Stimulated activated CD4-positive, alpha-beta T cell treated with anti-CD3 and anti-CD28 coated beads, Interleukin-12 subunit alpha, Interleukin-12 subunit beta, amount 100 ng/mL, for 24 hours (primary cell): ENCODE measurements around the gene SMIM8.
"Not testable (repeated sequence)": the region's sequence is repeated elsewhere in the genome, so short reads cannot be mapped to it uniquely, and the experiment has no call there.

Source experiments
- DNase-seq, 2 experiments: peaks; one replicate each; pipeline ENCODE4 v3.0.0-alpha.2; 2020; ENCODE audit warnings: low read depth in 2 of 2

Gene SMIM8, protein sequence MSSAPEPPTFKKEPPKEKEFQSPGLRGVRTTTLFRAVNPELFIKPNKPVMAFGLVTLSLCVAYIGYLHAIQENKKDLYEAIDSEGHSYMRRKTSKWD

DNA sequence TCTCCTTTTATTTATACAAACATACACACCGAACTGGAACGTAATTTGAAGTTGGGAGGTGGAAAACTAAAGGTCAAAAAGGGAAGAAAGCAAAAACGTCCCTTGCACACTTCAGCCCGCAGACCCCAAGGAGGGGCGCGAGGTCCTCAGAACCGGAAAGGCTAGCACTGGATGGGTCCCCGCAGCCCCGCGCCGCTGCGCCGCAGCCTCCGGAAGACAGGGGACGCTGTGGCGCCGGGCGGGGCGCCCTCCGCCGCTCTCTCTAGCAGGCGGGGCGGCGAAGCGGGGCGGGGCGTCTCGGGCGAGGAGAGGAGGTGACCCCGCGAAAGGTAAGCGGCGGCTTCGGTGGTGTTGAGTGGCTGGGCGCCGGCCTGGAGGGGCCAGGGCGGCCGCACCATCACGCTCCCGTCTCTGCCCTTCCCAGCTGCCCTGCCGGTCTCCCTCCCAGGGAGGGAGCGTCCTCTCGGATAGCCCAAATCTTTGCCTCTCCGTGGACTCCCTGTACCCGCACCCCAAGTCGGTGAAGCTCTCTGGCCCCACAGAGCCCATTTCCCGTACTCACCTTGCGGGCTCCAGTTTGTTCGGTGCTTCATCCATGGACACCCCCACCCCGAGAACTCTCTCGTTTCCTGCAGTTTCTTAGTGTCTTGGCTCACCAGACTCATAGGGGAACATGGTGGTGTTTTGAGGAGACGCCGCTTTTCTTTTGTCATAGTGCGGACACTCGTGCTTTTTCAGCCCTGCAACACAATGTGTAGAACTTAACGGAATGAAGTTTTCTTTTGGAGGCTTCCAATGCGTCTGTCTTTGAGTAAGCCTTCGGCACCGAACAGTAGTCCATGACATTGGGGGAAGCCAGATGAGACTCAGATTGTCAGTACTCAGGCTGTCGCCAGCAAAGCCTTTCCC is at the start of gene SMIM8:
Gene SMIM8 (plus strand): TSS at position 285 of the 909 bp plus-strand sequence. CDS start 14,444 bp downstream, outside the sequence.
- peak; percentile 70 to 89 for DNase-seq

DNA sequence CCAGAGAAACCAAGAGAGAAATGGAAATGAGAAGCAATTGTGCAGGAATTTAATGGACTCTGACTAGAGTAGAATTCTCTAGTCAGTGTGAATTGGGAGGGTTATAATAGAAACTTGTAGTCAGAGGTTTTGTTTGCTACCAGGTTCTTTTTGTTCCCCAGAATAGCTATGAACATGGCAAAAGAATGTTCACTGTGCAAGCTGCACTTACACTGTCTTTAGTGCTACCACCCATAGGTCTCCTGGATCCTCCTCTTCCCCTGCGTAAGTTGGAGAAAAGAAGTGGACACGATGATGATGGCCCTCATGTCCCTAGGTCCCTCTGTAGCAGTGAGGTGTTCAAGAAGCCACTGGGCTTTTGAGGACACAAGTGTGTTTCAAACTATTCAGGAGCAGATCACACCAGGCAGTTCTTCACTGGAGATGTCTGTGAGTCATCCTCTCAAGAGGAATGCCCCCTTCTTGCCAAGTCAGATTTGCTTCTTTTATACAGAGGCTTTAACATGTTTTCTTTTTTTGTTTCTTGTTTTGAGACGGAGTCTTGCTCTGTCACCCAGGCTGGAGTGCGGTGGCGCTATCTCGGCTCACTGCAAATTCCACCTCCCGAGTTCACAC is 47.6 kb upstream of the SMIM8 start:
- no peak for DNase-seq

- DNase-seq = no peak
Measured at GRCh38 chr6:87276624-87277023, 45.8 kb upstream of the SMIM8 start.

DNA sequence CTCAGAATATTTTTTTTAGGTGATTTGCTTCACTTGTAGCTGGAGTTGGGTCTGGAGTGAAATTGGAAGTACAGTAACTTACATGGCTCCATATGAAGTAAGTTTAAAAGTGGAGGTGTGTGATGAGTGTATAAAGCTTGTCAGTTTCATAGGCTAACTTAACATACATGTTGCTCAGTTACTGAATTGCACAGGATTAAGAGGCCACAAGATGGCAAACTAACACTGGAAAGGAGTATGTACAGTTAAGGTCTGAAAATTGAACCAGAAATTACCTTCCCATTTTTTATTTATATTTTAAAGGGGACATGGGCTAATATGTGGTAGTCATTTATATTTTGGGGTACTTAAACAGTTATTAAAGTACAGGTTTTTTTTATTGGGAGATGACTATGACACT is 45.3 kb upstream of the SMIM8 start:
- DNase-seq = no peak

DNA sequence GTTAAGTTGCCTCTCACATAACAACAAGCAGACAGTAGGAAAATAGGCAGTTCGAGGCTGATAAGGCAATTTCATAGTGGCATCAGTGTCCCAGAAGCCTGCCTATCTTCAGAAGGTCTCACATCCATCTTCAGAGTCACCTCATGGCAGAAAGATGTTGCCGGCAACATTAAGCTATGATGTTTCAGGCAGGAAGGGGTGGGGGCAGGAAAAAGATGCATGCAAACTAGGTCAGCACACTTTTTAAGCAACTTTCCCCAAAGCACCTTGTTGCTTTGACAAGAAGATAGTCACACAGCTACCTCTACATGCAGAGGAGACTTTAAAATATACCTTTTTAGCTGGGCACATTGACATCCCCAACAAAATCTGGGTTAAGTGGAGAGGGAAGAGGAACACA is 43.2 kb upstream of the SMIM8 start:
- no peak for DNase-seq

DNA sequence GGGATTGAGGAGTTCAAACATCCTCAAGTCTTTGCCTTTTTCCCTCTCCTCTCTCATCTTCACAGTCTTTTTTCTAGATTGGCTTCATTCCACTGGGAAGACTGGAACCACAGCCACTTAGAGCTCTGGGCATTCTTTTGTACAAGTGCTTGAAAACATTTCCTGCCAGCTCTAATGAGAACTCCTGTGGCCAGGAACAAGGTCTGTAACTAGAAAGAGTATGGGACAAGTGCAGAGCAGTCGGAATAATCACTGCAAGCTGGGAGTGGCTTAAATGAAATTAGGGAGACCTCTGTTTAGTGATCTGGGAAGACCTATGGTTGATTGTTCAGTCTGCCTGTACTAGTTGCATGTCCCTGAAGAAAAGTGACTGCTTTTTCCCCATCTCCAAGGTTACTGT is 41.0 kb upstream of the SMIM8 start:
- no peak for DNase-seq

DNA sequence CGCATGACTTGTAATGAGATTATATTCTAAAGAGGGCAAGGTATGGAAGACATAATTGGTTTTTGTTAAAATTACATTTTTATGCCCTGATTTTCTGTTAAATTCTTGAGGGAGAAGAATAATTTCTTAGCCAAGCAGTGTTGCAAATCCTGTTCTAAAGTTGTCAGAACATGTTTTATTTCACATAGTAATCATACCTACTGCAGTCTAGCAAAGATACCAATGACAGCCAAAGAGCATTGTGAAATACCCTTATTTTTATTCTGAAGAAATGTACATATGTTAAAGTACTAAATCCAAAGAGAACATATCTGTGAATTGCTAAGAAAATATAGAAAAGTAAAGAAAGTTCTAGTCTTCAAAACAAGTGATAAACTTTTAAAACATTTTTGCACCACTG is 39.6 kb upstream of the SMIM8 start:
- DNase-seq = no peak

DNA sequence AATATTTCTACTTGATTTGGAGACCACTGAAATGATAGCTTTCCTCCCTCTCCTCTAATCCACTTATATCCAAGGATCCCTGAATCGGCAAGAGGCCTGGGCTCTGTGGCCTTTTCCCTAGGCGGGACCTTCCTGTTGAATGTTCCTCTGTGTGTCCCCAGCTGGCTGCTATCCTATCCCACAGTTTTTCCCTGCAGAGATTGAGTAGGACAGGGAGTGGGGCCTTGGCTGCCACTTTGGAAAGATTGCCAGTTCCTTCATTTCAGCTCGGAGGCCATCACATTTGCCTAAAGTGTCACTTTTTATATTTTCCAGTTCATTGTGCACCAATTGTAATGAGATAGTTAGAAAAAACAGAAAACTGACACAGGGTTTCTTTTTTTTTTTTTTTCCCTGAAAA is 38.9 kb upstream of the SMIM8 start:
- no peak for DNase-seq

- DNase-seq = no peak
Measured at GRCh38 chr6:87287251-87287650, 35.1 kb upstream of the SMIM8 start.

DNA sequence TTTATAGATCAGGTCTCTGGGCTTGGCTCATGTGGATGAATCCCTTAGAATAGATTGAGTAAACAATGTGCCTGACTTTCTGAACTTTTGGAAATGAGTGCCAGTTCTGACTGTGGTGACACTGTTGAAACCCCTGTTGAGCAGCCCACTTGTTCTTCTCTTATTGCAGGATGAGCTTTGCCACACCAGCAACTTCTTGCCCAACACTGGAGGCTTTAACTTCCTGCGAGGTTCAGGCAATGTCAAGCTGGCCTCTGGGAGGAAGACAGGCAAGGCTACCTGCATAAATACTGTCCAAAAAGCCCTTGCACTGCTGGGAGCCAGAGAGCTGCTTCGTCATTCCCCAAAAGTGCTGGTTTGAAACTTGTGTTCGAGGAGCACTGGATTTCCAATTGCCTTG is 32.8 kb upstream of the SMIM8 start:
- no peak for DNase-seq

GRCh38 chr6:87291883-87292282 is 30.5 kb upstream of the SMIM8 start:
- DNase-seq = no peak

- DNase-seq = no peak
Measured at GRCh38 chr6:87293526-87293925, 28.9 kb upstream of the SMIM8 start.

- no peak for DNase-seq
Measured at GRCh38 chr6:87297119-87297518, 25.3 kb upstream of the SMIM8 start.

DNA sequence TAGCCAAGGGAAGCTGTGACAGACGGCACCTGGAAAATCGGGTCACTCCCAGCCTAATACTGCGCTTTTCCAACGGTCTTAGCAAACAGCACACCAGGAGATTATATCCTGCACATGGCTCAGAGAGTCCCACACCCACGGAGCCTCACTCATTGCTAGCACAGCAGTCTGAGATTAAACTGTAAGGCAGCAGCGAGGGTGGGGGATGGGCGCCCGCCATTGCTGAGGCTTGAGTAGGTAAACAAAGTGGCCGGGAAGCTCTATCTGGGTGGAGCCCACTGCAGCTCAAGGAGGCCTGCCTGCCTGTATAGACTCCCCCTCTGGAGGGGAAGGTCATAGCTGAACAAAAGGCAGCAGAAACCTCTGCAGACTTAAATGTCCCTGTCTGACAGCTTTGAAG is 21.1 kb upstream of the SMIM8 start:
- DNase-seq = not testable (repeated sequence)

GRCh38 chr6:87308970-87309369 is 13.4 kb upstream of the SMIM8 start:
- DNase-seq = no peak

DNA sequence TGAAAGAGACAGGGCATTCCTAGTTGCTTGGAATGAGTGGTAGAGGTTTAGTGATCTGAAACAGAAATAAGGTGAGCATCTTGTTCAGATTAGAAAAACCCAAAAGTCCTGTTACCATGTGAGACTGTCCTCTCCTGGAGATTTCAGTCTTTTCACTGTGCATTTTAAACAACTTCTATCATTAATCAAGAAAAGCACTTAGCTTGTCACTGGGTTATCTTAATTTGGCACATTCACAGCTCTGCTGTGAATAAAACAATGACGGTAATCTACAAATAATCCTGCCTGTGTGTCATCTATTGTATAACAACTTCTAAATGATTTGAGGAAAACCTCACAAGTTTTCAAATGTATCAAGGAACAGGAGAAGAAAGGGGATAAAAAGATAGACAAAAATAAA is 9.5 kb upstream of the SMIM8 start:
- DNase-seq = no peak

DNA sequence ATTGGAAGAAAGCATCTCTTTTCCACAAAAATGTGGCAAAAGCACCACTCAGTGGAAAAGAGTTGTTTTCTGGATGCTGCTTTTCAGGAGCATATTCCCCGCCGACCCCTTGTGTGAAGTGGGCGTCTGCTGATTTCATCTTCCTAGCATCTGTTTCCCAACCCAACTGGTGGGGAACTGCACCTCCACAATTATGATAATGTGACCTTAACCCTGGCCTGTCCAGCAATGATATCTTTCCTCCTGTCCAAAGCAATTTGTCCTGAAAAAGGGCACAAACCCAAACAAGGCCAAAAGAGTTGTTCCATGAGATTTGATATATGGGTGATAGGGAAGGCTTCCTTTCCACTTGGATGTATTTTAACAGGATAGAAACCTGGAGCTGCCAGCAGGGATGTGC is 7.3 kb upstream of the SMIM8 start:
- no peak for DNase-seq

GRCh38 chr6:87319271-87319987 is 3.0 kb upstream of the SMIM8 start:
- no peak for DNase-seq

DNA sequence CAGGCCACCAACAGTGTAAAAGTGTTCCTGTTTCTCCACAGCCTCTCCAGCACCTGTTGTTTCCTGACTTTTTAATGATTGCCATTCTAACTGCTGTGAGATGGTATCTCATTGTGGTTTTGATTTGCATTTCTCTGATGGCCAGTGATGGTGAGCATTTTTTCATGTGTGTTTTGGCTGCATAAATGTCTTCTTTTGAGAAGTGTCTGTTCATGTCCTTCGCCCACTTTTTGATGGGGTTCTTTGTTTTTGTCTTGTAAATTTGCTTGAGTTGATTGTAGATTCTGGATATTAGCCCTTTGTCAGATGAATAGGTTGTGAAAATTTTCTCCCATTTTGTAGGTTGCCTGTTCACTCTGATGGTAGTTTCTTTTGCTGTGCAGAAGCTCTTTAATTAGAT is 1.5 kb downstream of the SMIM8 start:
- DNase-seq = not testable (repeated sequence)

DNA sequence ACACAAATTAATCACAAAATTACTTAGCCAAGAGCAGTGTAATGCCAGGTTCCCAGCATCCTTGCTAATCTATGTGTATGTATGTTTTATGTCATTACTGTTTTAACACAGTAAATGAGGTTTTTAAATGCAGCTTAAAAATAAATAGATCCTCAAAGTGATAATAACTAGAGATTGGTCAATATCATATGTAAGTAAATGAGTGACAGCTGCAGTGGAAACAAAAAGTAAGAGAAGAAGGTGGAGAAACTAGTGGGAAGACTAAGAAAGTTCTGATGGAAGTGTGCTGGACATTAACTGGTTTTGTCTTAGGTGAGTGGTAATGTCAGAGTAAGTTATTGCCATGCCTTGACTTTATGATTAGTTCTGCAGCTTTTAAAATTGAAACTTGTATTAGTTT is 8.6 kb downstream of the SMIM8 start:
- DNase-seq = no peak

DNA sequence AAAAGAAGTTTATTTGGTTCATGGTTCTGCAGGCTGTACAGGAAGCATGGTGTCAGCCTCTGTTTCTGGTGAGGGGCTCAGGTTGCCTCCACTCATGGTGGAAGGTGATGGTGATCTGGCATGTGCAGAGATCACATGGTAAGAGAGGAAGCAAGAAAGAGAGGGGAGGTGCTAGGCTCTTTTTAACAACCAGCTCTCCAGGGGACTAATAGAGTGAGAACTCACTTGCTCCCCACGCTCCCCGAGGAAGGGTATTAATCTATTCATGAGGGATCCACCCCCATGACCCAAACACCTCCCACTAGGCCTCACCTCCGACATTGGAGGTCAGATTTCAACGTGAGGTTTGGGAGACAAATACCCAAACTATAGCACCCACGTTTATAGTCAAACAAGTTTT is 10.6 kb downstream of the SMIM8 start:
- DNase-seq = no peak

- no peak for DNase-seq
Measured at GRCh38 chr6:87333591-87334181, 11.3 kb downstream of the SMIM8 start.
